ENCODE results near the gene BTBD19.

BTBD19 gene

GRCh38 chr1:44854970-44855369, 46.6 kb downstream of the BTBD19 start:
- FAIRE-seq (no peak), DNase-seq (ENCODE audit: insufficient read length) (no peak)
- TF ChIP-seq TAF1 (IDR thresholded peaks at IDR 0.05; ENCODE audit: borderline replicate concordance, low read depth, low read length) (no peak), POLR2A (IDR thresholded peaks at IDR 0.05; ENCODE audit: low read depth, low read length) (no peak), POLR2AphosphoS5 (IDR thresholded peaks at IDR 0.05; ENCODE audit: low read depth, low read length) (no peak)

DNA sequence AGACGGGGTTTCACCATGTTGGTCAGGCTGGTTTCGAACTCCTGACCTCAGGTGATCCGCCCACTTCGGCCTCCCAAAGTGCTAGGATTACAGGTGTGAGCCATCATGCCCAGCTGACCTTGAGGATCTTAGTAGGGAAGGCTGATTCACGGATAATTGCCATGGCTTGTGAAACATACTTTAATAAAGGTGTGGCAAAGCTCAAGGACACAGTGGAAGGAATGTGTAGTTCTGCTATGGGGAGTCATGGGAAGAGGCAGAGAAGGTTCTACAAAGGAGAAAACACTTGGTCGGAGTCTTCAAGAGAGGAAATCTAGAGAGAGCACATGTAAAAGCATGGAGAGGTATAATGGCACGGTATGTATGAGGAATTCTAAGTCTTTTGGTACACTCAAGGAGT, 47.4 kb downstream of the BTBD19 start:
- TF ChIP-seq POLR2AphosphoS5 (IDR thresholded peaks at IDR 0.05; ENCODE audit: low read depth, low read length) (no peak), TAF1 (IDR thresholded peaks at IDR 0.05; ENCODE audit: borderline replicate concordance, low read depth, low read length) (no peak), POLR2A (IDR thresholded peaks at IDR 0.05; ENCODE audit: low read depth, low read length) (no peak)
- DNase-seq (ENCODE audit: insufficient read length) (no peak), FAIRE-seq (no peak)

GRCh38 chr1:44857446-44857845, 49.1 kb downstream of the BTBD19 start:
- TF ChIP-seq TAF1 (IDR thresholded peaks at IDR 0.05; ENCODE audit: borderline replicate concordance, low read depth, low read length) (no peak), POLR2A (IDR thresholded peaks at IDR 0.05; ENCODE audit: low read depth, low read length) (no peak), POLR2AphosphoS5 (IDR thresholded peaks at IDR 0.05; ENCODE audit: low read depth, low read length) (no peak)
- DNase-seq (ENCODE audit: insufficient read length) (no peak), FAIRE-seq (no peak)

GRCh38 chr1:44860331-44860730, 52.0 kb downstream of the BTBD19 start:
- FAIRE-seq = no peak
- no peak for DNase-seq (ENCODE audit: insufficient read length)
- TF ChIP-seq TAF1 (IDR thresholded peaks at IDR 0.05; ENCODE audit: borderline replicate concordance, low read depth, low read length) = no peak
- TF ChIP-seq POLR2AphosphoS5 (IDR thresholded peaks at IDR 0.05; ENCODE audit: low read depth, low read length) = no peak
- TF ChIP-seq POLR2A (IDR thresholded peaks at IDR 0.05; ENCODE audit: low read depth, low read length) = no peak

GRCh38 chr1:44860891-44861425, 52.6 kb downstream of the BTBD19 start:
- TF ChIP-seq POLR2A (IDR thresholded peaks at IDR 0.05; ENCODE audit: low read depth, low read length) = no peak
- FAIRE-seq (no peak), DNase-seq (ENCODE audit: insufficient read length) (no peak)

GRCh38 chr1:44862829-44863401, 54.6 kb downstream of the BTBD19 start:
- no peak for TF ChIP-seq POLR2AphosphoS5 (IDR thresholded peaks at IDR 0.05; ENCODE audit: low read depth, low read length)
- no peak for TF ChIP-seq POLR2A (IDR thresholded peaks at IDR 0.05; ENCODE audit: low read depth, low read length)
- TF ChIP-seq TAF1 (IDR thresholded peaks at IDR 0.05; ENCODE audit: borderline replicate concordance, low read depth, low read length) = no peak
- FAIRE-seq (no peak), DNase-seq (ENCODE audit: insufficient read length) (no peak)
